Activated naive CD8-positive, alpha-beta T cell treated with anti-CD3 and anti-CD28 coated beads, Interleukin-2, amount 50 U/mL, for 16 hours (primary cell): ENCODE measurements around the gene MALT1.
"Not testable (repeated sequence)": the region's sequence is repeated elsewhere in the genome, so short reads cannot be mapped to it uniquely, and the experiment has no call there.

Source experiments
- DNase-seq: peaks from one replicate; pipeline ENCODE4 v3.0.0-alpha.2; 2020; ENCODE audit warnings: low read depth, low spot score

The MALT1 gene

DNA sequence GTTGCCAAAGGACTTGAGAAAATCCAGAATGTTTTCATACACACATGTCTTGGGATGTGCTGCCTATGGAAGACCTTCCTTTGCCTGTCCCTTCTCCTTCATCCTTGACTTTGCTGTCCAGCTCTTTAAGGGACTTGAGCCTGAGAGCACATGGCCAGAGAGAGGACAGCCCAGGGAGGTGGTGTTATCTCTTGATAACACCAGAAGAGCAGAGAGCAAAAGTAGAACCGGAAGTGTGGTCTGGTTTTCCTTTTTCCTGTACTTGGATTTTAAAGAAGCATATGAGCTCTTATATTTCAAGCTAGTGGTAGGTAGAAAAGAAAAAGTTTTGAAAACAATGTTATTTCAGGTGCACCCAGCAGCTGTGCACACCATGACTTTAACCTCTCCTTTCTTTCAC lies 99.3 kb downstream of the MALT1 start:
- DNase-seq: no peak

DNA sequence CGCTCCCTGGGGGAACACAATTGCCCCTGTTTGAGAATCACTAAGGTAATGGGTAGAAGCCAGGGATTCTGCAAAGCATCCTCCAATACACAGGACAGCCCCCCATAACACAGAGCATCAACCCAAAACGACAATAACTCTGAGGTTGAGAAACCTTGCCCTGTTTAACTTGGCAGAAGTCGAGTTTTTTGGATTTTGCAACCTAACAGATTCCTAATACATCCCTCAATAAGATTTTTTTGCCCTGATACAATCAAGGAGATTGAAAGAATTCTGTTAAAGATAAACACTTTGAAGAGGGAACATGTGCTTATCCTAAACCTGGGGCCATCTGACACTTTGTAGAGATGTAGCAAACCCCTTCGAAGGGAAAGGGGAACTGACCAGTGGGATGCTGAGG lies 100.9 kb downstream of the MALT1 start:
- no peak for DNase-seq

DNA sequence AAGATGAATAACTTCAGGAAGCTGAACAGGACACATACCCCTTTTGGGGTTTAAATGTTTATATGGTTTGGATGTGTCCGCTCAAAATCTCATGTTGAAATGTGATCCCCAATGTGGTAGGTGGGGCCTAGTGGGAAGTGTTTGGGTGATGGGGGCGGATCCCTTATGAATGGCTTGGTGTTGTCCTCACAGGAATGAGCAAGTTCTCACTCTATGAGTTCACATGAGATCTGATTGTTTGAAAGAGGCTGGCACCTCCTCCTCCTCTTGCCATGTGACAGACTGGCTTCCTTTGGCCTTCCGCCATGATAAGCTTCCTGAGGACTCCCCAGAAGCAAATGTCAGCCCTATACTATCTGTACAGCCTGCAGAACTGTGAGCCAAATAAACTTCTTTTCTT lies 104.8 kb downstream of the MALT1 start:
- DNase-seq: no peak

- DNase-seq: not testable (repeated sequence)
Observed at GRCh38 chr18:58776541-58776940, 105.3 kb downstream of the MALT1 start.

- DNase-seq: no peak
Observed at GRCh38 chr18:58777471-58777870, 106.2 kb downstream of the MALT1 start.

DNA sequence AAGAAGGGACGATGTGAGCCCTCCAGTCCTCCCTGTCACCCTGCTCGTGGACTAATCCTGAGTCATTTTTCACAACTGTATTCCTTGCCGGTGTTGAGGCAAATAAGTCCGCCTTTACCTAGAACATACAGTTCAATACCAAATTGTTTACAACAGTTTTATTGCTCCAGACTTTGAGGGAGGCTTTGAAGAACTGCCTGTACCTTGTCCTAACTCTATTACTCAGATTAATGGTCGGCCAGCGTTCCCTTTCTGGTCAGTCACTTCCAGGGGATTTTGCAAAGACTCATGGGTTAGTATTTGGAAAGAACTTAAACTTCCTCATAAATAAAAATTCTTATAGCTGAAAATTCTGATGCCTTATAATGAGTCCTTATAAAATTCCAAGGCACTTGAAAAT lies 108.3 kb downstream of the MALT1 start:
- DNase-seq: no peak

- DNase-seq: no peak
Observed at GRCh38 chr18:58780045-58780444, 108.8 kb downstream of the MALT1 start.

DNA sequence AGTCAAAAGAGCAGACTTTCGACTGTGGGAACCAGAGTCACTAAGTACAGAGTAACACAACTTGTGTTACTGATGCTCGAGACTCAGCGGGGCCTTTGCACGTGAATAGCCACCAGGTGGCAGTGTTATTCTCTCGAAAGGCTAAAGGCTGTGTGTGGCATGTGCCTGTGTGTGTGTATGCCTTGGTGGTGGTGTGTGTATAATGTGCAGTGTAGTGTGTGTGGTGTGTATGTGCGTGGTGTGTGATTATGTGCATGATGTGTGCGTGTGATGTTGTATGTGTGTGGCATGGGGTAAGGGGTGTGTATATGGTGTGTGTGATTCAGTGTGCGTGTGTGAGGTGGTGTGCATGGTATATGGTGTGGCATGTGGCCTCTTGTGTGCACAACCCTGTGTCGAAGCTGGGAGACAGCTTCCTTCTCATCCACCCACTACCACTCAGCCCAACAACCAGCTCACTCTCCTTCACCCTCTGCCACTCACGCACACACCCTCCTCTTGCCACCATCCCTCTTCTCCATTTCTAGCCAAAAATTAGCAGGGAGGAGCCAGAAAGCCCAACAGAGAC lies 110.4 kb downstream of the MALT1 start:
- peak; percentile 37 for DNase-seq

DNA sequence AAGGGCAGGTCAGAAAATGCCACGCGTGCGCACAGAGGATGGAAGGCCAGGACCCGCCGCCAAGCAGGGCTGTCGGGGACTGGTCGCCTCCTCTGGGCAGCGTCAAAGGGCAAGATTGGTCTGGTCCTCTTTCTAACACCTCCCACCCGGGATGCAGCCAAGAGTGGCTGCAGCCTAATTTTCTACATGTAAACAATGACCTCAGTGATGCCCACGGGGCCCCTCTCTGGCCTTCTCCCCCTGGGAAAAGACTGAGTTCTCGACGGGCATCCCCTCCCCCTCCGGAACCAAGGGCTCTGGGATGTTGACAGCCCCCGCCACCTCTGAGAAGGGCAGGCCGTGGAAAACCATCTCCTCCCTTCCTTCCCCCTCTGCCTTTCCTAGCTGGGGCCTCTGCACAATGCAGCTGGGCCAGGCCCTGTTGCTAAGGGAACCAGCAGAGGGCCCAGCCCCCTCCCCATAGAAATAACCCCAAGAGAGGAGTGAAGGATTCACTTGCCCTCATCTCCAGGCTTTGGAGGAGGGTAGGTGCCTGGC lies 113.4 kb downstream of the MALT1 start:
- DNase-seq: no peak

GRCh38 chr18:58785171-58785805 lies 114.0 kb downstream of the MALT1 start:
- no peak for DNase-seq

GRCh38 chr18:58785870-58786269 lies 114.6 kb downstream of the MALT1 start:
- DNase-seq: no peak

GRCh38 chr18:58787536-58788149 lies 116.4 kb downstream of the MALT1 start:
- DNase-seq: no peak

- no peak for DNase-seq
Observed at GRCh38 chr18:58788470-58788869, 117.2 kb downstream of the MALT1 start.

GRCh38 chr18:58788971-58789875 lies 118.0 kb downstream of the MALT1 start:
- no peak for DNase-seq

DNA sequence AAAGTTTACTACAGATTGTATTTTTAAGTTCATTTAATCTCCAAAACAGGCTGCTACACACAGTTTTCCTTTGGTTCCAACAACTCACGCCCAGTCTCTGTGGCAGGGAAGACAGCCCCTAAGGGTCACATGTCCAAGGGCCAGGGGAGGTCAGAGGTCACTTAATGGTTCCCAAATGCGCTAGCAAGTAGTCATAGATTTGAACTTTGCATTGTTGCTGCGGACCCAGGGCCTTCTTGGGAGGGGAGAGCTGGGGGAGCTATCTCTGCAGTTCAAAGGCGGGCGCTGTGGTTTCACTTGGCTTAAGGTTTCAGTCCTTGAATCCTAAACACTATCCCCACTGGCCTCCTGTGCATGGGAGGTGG lies 118.6 kb downstream of the MALT1 start:
- no peak for DNase-seq

DNA sequence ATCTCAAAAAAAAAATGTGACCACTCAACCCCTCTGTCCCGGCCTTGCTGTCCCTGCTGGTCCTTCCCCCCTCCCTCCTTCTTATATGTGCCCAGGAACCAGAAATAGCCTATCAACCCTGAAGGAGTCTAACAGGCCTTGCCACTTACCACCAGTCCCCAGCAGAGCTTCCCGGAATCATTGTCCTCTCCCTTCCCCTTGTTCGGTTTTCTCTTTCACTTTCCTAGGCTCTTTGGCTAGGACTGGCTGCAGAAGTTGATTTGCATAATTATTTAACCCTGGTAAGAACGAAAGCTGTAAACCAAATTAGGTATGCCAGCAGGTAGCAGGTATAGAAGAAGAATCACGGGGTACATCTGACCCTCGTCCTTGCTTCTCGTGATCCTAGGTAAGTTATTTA lies 120.8 kb downstream of the MALT1 start:
- DNase-seq: no peak

- no peak for DNase-seq
Observed at GRCh38 chr18:58793361-58793760, 122.1 kb downstream of the MALT1 start.

GRCh38 chr18:58796220-58796619 lies 125.0 kb downstream of the MALT1 start:
- DNase-seq: no peak

DNA sequence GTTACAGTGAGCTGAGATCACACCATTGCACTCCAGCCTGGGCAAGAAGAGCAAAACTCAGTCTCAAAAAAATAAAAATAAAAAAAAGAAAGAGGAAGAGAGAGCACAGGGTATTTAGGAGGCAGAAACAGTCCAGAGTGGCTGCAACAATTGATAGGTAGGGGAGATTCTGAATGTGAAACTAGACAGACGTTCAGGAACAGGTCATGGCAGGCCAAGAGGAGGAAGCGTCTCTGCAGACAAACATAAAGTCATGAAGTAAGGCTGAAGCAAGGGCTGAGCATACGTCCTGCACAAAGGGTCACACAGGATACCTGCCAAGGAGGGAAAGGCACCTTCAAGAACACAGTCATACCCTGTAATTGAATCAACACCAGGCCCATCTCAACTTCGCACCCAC lies 129.3 kb downstream of the MALT1 start:
- no peak for DNase-seq

DNA sequence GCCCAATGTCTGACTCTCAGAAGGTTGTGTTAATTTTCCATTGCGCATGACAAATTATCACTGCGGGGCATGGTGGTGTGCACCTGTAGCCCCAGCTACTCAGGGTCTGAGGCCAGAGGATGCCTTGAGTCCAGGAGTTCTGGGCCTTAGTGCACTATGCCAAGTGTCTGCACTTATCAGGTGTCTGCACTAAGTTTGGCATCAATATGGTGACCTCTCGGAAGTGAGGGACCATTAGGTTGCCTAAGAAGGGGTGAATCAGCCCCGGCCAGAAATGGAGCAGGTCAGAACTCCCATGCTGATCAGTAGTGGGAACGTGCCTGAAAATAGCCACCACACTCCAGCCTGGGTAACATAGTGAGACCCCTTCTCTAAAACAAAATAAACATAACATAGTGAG lies 131.7 kb downstream of the MALT1 start:
- no peak for DNase-seq

DNA sequence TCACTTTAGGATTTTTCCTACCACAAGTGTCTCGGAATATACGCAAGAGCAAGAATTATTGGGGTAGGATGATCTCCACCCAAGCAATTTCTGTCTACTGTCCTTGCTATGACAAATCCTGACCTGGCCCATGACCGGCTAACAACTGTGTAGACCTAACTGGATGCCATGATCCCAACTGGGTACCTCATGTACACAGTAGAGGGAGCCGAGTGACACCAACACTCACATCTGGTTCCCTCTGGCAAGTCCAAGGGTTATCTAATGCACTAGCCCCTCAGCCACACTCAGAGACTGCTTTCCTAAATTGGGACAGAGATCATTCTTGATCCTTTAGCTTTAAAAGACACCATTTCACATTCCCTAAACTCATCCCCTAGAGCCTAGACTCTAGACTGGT lies 132.7 kb downstream of the MALT1 start:
- DNase-seq: no peak
